ENCODE measurements around the gene SDSL. TPM values are rescaled to one million over a fixed set of nuclear protein-coding genes. Genes with fewer than 3 reads are reported as not detected.

SDSL gene
- total and polyA plus RNA-seq, 5 donors: 4.2 to 9.5 (median 6.3) TPM

DNA sequence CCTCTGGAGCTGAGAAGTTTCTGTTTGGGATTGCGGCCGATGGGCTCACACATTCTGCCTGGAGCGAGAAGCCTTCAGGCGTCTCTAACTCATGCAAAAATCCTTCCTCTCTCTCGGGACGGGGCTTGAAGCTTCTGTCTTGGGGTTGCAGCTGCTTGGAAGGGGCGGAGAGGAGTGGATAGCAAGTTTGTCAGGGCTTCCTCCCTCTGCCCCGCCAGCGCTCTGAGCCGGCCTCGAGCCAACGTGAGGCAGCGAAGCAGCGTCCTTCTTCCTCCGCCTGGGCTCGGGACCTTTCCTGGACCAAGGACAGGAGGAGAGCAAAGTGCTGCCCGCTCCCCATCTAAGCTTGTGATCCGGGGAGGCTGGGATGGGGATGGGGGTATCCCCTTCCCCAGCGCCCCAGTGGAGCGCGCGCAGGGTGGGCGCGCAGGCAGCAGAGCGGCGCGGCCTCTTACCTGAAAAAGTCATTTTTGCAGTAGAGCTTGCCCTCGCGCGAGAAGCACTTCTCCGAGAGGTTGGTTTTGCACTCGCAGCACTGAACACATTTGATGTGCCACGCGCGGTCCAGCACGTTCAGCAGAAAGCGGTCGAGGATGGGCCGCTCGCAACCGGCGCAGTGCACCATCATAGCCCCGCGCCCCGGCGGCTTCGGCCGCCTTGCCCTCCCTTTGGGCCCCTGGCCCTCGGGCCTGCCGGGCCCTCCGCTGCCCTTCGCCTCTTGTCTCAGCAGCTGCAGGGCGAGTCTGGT, 48.9 kb downstream of the SDSL start:
- ATAC-seq (no peak), DNase-seq (no peak)
- no peaks in the 10 kb centered on the region for H3K9me3 ChIP-seq (ENCODE audit: control insufficient read depth, low read length)
- H3K27ac ChIP-seq (ENCODE audit: low read length): no peak overlapping the region
- 2% methylated on average over 53 of the region's 53 CpGs for WGBS
- no peaks in the 10 kb centered on the region for H3K27me3 ChIP-seq (ENCODE audit: control insufficient read depth, insufficient read depth)
- H3K4me3 ChIP-seq (ENCODE audit: low read length): no peak overlapping the region
- intact Hi-C loops (cut with DNase I): no loop called here
- no peaks in the 10 kb centered on the region for H3K4me1 ChIP-seq (ENCODE audit: control insufficient read depth, insufficient read depth, low read length)

DNA sequence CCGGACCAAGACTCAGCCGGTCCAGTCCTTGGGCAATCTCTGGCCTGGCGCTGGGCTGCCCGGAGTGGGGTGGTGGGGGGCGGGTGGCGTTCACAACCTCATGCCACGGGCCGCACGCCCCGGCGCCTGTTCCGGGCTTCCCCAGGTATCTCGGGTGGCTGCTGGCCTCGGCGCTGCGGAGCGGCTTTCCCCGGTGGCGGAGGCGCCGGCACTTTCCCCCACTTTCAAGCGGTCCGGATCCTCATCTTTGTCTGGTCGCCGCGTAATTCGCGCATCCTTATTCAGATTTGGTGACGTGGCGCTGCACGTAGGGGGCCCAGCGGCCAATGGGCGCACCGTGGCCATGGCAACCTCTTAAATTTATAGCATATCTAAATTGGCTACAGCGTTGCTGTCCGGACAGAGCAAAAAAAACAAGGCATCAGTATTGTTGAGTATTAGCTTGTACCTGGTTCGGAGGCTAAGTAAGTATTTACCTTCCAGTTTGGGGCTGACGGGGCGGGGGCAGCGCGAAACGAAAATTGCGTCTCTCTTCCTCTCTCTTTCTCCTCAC, 49.5 kb downstream of the SDSL start, which contains the start of gene LHX5:
LHX5 (minus strand) TSS at position 253 of the 553 bp plus-strand sequence. CDS start 373 bp downstream, outside the sequence.
- ATAC-seq (peak in 1 of 2 donors; percentile 22), DNase-seq (peak in 1 of 3 donors; percentile 42)
- WGBS: 2% methylated on average over 43 of the region's 43 CpGs
- no peaks in the 10 kb centered on the region for H3K4me1 ChIP-seq (ENCODE audit: control insufficient read depth, insufficient read depth, low read length)
- no peak within 1 kb of the TSS for H3K4me3 ChIP-seq (ENCODE audit: low read length)
- H3K27me3 ChIP-seq (ENCODE audit: control insufficient read depth, insufficient read depth): no peaks in the 10 kb centered on the region
- intact Hi-C loops (cut with DNase I): no loop called here
- H3K27ac ChIP-seq (ENCODE audit: low read length): no peak within 1 kb of the TSS
- H3K9me3 ChIP-seq (ENCODE audit: control insufficient read depth, low read length): no peaks in the 10 kb centered on the region

GRCh38 chr12:113472191-113473121, 50.3 kb downstream of the SDSL start:
- H3K27me3 ChIP-seq (ENCODE audit: control insufficient read depth, insufficient read depth): no peaks in the 10 kb centered on the region
- no peak overlapping the region for H3K4me3 ChIP-seq (ENCODE audit: low read length)
- WGBS: 2% methylated on average over 51 of the region's 51 CpGs
- no peaks in the 10 kb centered on the region for H3K4me1 ChIP-seq (ENCODE audit: control insufficient read depth, insufficient read depth, low read length)
- no peak overlapping the region for H3K27ac ChIP-seq (ENCODE audit: low read length)
- DNase-seq (no peak), ATAC-seq (no peak)
- H3K9me3 ChIP-seq (ENCODE audit: control insufficient read depth, low read length): no peaks in the 10 kb centered on the region
- intact Hi-C loops (cut with DNase I): no loop called here

DNA sequence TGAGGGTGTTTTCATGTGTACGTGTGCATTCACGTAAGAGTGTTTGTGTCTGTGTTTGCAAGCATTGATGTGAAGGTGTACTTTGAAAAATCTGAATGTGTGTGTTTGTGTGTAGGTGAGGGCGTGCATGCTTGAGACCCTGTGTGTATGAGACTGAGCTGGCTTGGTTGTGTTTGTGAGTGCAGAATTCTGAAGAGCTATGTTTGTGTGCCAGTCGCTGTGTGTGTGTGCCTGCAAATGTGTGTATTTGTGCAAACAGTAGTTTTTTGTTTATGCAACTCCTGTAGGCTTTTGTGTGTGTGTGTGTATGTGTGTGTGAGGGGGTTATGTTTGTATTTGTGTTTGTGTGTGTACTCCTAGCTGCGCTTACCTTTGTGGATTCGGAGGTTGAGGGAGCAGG, 51.2 kb downstream of the SDSL start:
- DNase-seq: no peak
- Histone ChIP-seq H3K9me3 (ENCODE audit: control insufficient read depth, low read length) (no peaks in the 10 kb centered on the region), H3K4me1 (ENCODE audit: control insufficient read depth, insufficient read depth, low read length) (no peaks in the 10 kb centered on the region), H3K27me3 (ENCODE audit: control insufficient read depth, insufficient read depth) (no peaks in the 10 kb centered on the region), H3K4me3 (ENCODE audit: low read length) (no peak overlapping the region), H3K27ac (ENCODE audit: low read length) (no peak overlapping the region)
- WGBS: 11% methylated on average over 6 of the region's 6 CpGs
- no peak for ATAC-seq
- intact Hi-C loops (cut with DNase I): no loop called here

GRCh38 chr12:113473942-113474341, 51.8 kb downstream of the SDSL start:
- Histone ChIP-seq H3K4me3 (ENCODE audit: low read length) (no peak overlapping the region), H3K27me3 (ENCODE audit: control insufficient read depth, insufficient read depth) (no peaks in the 10 kb centered on the region), H3K27ac (ENCODE audit: low read length) (no peak overlapping the region), H3K4me1 (ENCODE audit: control insufficient read depth, insufficient read depth, low read length) (no peaks in the 10 kb centered on the region), H3K9me3 (ENCODE audit: control insufficient read depth, low read length) (no peaks in the 10 kb centered on the region)
- 2% methylated on average over 9 of the region's 9 CpGs for WGBS
- ATAC-seq (no peak), DNase-seq (no peak)
- intact Hi-C loops (cut with DNase I): no loop called here

DNA sequence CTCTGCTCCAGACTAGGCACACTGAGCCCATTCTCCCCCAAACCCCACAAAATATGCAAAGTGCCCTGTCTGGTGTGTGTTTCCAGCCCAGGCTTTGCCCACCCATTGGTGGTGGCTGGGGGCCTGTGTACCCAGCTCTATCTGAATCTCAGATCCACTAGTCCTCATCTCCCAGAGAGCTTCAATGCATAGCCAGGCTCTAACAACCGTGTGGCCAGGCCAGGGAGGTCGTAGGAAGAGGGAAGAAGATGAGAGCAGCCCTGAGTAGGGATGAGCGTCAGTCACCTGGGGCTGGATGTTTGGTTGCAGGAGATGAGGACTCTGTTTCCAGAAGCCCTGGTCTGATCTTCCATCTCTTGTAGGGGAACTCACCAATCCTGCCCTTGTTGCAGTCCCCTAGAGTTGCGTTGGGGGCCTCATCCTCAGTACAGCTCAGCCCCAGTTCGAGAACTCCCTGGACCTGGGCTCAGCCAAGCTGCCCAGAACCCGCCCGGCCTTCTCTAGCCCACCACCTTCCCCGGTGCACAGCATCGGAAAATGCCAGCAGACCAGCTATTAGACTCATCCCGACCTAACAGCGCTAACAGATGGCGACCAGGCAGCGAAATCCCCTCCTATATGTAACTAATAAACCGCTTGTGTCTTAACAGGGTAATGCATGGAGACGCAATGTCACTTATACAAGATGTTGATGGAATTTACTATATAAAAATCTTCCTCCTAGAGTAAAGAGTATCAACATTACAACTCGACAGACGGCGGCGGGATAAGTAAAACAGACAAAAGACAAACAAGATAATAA, 52.7 kb downstream of the SDSL start:
- Histone ChIP-seq H3K4me3 (ENCODE audit: low read length) (no peak overlapping the region), H3K4me1 (ENCODE audit: control insufficient read depth, insufficient read depth, low read length) (no peaks in the 10 kb centered on the region), H3K9me3 (ENCODE audit: control insufficient read depth, low read length) (no peaks in the 10 kb centered on the region), H3K27ac (ENCODE audit: low read length) (no peak overlapping the region), H3K27me3 (ENCODE audit: control insufficient read depth, insufficient read depth) (peaks cover 2% of the 10 kb centered on the region)
- no peak for DNase-seq
- WGBS: 2% methylated on average over 19 of the region's 19 CpGs
- no peak for ATAC-seq
- intact Hi-C loops (cut with DNase I): no loop called here

DNA sequence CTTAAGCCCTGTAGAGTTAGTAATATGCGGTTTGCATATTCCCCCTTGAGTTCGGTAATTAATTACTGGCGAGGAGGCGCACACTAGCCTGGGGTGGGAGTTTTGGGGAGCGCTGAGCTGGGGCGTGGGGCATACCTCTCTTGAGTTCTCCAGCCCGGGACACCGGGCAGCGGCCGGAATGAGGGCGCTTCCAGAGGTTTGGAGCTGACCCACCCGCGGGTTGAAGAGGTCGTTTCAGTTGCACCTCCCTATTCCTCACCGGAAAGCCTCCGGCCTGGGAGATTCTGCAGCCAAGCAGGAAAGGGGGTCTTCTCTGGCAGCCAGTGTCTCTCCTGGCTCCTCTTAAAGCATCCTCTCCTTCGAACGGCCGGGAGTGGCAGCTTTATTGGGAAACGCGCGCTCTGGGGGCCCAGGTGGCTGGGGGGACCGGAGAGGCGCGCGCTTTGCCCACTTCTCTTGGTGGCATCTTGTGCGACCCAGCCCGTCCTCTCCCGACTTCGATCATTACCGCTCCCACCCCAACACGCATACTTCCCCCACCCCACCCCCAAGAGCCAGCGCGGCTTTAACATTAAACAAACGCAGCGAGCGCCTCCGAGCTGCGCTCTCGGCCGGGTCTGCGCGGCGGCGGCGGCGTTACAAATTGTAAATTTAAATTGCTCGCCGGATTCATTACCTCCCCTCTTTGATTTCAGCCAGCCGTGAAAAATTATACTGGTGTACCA, 53.4 kb downstream of the SDSL start:
- 1% methylated on average over 50 of the region's 50 CpGs for WGBS
- Histone ChIP-seq H3K4me3 (ENCODE audit: low read length) (no peak overlapping the region), H3K9me3 (ENCODE audit: control insufficient read depth, low read length) (no peaks in the 10 kb centered on the region)

DNA sequence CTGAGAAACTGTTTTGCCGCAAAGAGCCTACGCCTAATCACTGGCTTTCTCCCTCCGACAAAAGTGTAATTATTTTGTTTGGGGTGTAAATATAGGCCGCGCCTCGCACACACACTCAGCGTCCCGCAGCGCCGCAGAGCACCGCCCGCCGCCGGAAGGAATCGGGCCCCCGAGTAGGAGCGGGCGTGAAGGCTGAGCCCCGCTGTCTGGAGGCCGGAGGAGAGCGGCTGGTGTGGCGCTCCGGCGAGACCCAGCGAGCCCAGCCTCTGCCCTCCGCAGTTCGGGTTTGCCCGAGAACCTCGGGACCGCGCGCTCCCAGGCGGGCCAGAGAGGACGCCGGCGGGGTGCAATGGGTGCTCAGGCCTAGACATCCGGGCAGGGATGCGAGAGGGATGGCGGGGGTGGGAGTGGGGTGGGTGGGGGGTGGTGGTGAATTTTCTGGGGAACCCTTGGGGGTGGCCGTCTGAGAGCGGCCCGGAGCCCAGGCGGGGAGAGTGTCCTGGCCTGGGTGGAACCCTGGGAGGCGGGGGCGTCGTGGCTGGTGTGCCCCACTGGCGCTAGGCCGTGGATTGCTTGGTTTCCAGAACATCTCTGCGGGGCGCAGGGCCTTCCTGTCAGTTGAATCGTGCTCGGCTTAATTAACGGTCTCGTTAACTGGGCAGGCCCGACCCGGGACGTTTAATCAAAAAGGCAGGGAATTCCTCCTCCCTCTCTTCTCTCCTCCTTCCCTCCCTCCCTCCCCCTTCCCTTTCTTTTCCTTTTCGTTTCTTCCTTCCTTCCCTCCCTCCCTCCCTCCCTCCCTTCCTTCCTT, 54.2 kb downstream of the SDSL start:
- H3K9me3 ChIP-seq (ENCODE audit: control insufficient read depth, low read length): no peaks in the 10 kb centered on the region
- intact Hi-C loops (cut with DNase I): no loop called here
- no peaks in the 10 kb centered on the region for H3K4me1 ChIP-seq (ENCODE audit: control insufficient read depth, insufficient read depth, low read length)
- ATAC-seq (no peak), DNase-seq (no peak)
- peaks cover 3% of the 10 kb centered on the region for H3K27me3 ChIP-seq (ENCODE audit: control insufficient read depth, insufficient read depth)
- no peak overlapping the region for H3K4me3 ChIP-seq (ENCODE audit: low read length)
- H3K27ac ChIP-seq (ENCODE audit: low read length): no peak overlapping the region
- WGBS: under 1% methylated on average over 58 of the region's 58 CpGs

More for the DNA sequence above, 53.4 kb downstream of the SDSL start:
- H3K4me1 ChIP-seq (ENCODE audit: control insufficient read depth, insufficient read depth, low read length): no peaks in the 10 kb centered on the region
- intact Hi-C loops (cut with DNase I): no loop called here
- ATAC-seq: no peak
- DNase-seq: no peak
- H3K27me3 ChIP-seq (ENCODE audit: control insufficient read depth, insufficient read depth): peaks cover 3% of the 10 kb centered on the region
- H3K27ac ChIP-seq (ENCODE audit: low read length): no peak overlapping the region

DNA sequence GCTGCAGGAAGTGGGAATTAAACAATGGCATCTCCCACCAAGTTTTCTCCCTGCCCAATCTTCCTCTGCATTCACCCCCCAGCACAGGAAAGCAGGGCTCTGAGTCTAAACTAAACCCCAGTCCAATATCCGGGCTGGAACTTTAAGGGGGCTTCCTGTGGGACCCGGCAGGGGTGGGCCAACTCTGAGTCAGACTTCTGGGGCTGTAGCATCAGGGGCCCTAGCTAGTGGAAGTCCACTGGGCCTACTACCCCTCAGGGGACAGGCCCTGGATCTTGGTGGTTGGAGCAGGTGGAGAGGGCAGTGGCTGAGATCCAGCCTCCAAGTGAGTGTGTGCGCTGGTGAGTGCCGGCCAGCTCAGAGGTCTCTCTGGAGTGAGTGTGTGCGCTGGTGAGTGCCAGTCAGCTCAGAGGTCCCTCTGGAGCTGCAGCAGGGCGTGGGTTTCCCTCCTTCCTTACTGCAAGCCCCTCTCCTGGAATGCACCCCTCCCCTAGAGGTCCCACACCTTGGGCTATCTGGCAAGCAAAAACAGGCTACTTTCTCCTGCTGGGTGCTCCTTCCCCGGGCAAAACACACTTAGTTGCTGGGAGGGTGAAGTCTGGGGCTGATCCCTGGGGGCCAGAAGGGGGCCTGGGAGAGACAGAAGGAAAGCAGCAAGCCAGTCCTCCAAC, 55.1 kb downstream of the SDSL start:
- Histone ChIP-seq H3K27ac (ENCODE audit: low read length) (no peak overlapping the region), H3K9me3 (ENCODE audit: control insufficient read depth, low read length) (no peaks in the 10 kb centered on the region), H3K27me3 (ENCODE audit: control insufficient read depth, insufficient read depth) (peaks cover 3% of the 10 kb centered on the region), H3K4me1 (ENCODE audit: control insufficient read depth, insufficient read depth, low read length) (no peaks in the 10 kb centered on the region), H3K4me3 (ENCODE audit: low read length) (no peak overlapping the region)
- WGBS: 2% methylated on average over 7 of the region's 7 CpGs
- ATAC-seq (no peak), DNase-seq (no peak)
- intact Hi-C loops (cut with DNase I): no loop called here
